Nephron (organoid): ENCODE data around the gene PRICKLE2.
A peak's percentile ranks its signal among the peaks of the same experiment; 100 is the strongest.

Experiments used
- H3K27ac Mint-ChIP-seq, 3 experiments: 2 replicates each; pipeline ENCODE4 v1.8.0; 2020; ENCODE audit warnings: mixed read lengths in 3 of 3, mild to moderate bottlenecking in 2 of 3, moderate library complexity in 1 of 3
- H3K27me3 Mint-ChIP-seq: 2 replicates; pipeline ENCODE4 v1.8.0; 2021; ENCODE audit warnings: low read depth, mild to moderate bottlenecking, moderate library complexity, mixed read lengths
- H3K36me3 Mint-ChIP-seq: 2 replicates; pipeline ENCODE4 v1.8.0; 2020; ENCODE audit warnings: low read depth, mixed read lengths
- H3K4me1 Mint-ChIP-seq: 2 replicates; pipeline ENCODE4 v1.8.0; 2020; ENCODE audit warnings: mixed read lengths
- H3K4me3 Mint-ChIP-seq, 3 experiments: 2 replicates each; pipeline ENCODE4 v1.8.0; 2020; ENCODE audit warnings: mild to moderate bottlenecking in 3 of 3, mixed read lengths in 3 of 3, moderate library complexity in 2 of 3
- H3K9me3 Mint-ChIP-seq: 2 replicates; pipeline ENCODE4 v1.8.0; 2020; ENCODE audit warnings: mixed read lengths
- TF ChIP-seq, protein P1 (sequence below), 3 experiments: fragments of 200-600 bp; sonication (generic); IDR thresholded peaks; one replicate each; pipeline ENCODE4 v1.5.0; 2021; ENCODE audit warnings: antibody characterized with exemption in 3 of 3; ENCODE audit not compliant: unreplicated experiment in 3 of 3

Gene PRICKLE2

GRCh38 chr3:64184621-64185020 lies 40.6 kb downstream of the PRICKLE2 start:
- Mint-ChIP-seq H3K27me3 (no peaks in the 10 kb centered on the region), H3K4me1 (peaks cover 47% of the 10 kb centered on the region), H3K27ac (peak overlapping the region in 2 of 3 experiments; percentile 23 to 94), H3K9me3 (no peaks in the 10 kb centered on the region), H3K4me3 (no peak overlapping the region), H3K36me3 (peaks cover 10% of the 10 kb centered on the region)
- TF ChIP-seq, protein P1, sequence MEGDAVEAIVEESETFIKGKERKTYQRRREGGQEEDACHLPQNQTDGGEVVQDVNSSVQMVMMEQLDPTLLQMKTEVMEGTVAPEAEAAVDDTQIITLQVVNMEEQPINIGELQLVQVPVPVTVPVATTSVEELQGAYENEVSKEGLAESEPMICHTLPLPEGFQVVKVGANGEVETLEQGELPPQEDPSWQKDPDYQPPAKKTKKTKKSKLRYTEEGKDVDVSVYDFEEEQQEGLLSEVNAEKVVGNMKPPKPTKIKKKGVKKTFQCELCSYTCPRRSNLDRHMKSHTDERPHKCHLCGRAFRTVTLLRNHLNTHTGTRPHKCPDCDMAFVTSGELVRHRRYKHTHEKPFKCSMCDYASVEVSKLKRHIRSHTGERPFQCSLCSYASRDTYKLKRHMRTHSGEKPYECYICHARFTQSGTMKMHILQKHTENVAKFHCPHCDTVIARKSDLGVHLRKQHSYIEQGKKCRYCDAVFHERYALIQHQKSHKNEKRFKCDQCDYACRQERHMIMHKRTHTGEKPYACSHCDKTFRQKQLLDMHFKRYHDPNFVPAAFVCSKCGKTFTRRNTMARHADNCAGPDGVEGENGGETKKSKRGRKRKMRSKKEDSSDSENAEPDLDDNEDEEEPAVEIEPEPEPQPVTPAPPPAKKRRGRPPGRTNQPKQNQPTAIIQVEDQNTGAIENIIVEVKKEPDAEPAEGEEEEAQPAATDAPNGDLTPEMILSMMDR (IDR thresholded peaks at IDR 0.05; ENCODE audit: unreplicated experiment in 3 of 3) = no peak

DNA sequence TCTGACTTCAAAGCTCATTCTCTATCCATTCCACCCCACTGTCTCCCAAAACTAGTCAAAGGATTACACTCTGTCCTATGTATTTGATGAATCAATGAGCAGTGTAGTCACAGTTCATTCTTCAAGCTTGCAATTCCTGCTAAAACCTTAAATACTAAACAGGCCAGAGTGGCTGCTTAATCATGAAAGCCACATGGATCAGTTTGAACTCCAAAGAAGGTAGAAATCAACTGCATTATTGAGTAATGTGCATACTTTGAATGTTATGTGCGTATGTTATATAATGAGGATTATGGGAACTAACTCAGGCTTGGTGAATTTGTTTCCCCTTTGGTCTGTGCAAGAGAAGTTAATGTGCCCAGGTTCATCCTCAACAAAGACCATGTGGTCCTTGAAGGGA lies 45.4 kb downstream of the PRICKLE2 start:
- no peak overlapping the region for H3K27ac Mint-ChIP-seq
- H3K4me1 Mint-ChIP-seq = peaks cover 3% of the 10 kb centered on the region
- H3K27me3 Mint-ChIP-seq = no peaks in the 10 kb centered on the region
- TF ChIP-seq, protein P1 (IDR thresholded peaks at IDR 0.05; ENCODE audit: unreplicated experiment in 3 of 3) = no peak
- no peak overlapping the region for H3K4me3 Mint-ChIP-seq
- H3K36me3 Mint-ChIP-seq = peaks cover 23% of the 10 kb centered on the region
- H3K9me3 Mint-ChIP-seq = peaks cover 3% of the 10 kb centered on the region

GRCh38 chr3:64179249-64179648 lies 46.0 kb downstream of the PRICKLE2 start:
- Mint-ChIP-seq H3K27ac (no peak overlapping the region), H3K36me3 (peaks cover 23% of the 10 kb centered on the region), H3K27me3 (no peaks in the 10 kb centered on the region), H3K9me3 (peaks cover 3% of the 10 kb centered on the region), H3K4me1 (no peaks in the 10 kb centered on the region), H3K4me3 (no peak overlapping the region)
- TF ChIP-seq, protein P1 (IDR thresholded peaks at IDR 0.05; ENCODE audit: unreplicated experiment in 3 of 3) = no peak

DNA sequence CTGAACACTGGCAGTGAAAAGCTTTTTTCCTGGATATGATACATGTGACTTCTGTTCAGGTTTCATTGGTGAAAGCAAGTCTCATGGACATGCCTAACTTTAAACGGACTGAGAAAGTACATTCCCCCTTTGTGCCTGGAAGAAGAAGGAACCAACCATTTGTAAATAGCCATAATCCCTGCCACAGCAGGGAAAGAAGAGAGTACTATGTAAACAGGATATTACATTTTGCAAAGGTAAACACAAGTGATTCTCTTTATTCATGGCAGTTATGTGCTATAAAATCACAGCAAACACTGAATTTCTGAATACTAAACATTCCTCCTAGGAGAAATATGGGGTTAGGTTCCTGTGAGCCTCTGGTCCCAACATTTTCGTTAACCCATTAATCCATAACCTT lies 46.8 kb downstream of the PRICKLE2 start:
- Mint-ChIP-seq H3K4me1 (no peaks in the 10 kb centered on the region), H3K27ac (no peak overlapping the region), H3K9me3 (peaks cover 3% of the 10 kb centered on the region), H3K36me3 (peaks cover 23% of the 10 kb centered on the region), H3K4me3 (no peak overlapping the region), H3K27me3 (no peaks in the 10 kb centered on the region)
- TF ChIP-seq, protein P1 (IDR thresholded peaks at IDR 0.05; ENCODE audit: unreplicated experiment in 3 of 3) = no peak

GRCh38 chr3:64176461-64176996 lies 48.7 kb downstream of the PRICKLE2 start:
- TF ChIP-seq, protein P1 (IDR thresholded peaks at IDR 0.05; ENCODE audit: unreplicated experiment in 3 of 3) = no peak
- peaks cover 5% of the 10 kb centered on the region for H3K9me3 Mint-ChIP-seq

GRCh38 chr3:64174328-64174727 lies 50.9 kb downstream of the PRICKLE2 start:
- H3K4me3 Mint-ChIP-seq = no peak overlapping the region
- H3K27ac Mint-ChIP-seq = no peak overlapping the region
- H3K9me3 Mint-ChIP-seq = peaks cover 7% of the 10 kb centered on the region
- TF ChIP-seq, protein P1 (IDR thresholded peaks at IDR 0.05; ENCODE audit: unreplicated experiment in 3 of 3) = no peak
- H3K36me3 Mint-ChIP-seq = peaks cover 32% of the 10 kb centered on the region
- H3K27me3 Mint-ChIP-seq = no peaks in the 10 kb centered on the region
- H3K4me1 Mint-ChIP-seq = no peaks in the 10 kb centered on the region

More at GRCh38 chr3:64176461-64176996, 48.7 kb downstream of the PRICKLE2 start:
- Mint-ChIP-seq H3K36me3 (peaks cover 31% of the 10 kb centered on the region), H3K27me3 (no peaks in the 10 kb centered on the region), H3K4me1 (no peaks in the 10 kb centered on the region), H3K27ac (no peak overlapping the region), H3K4me3 (no peak overlapping the region)
